Measurements from ENCODE around the gene LRRK1. TPM values are rescaled to one million over a fixed set of nuclear protein-coding genes. Genes with fewer than 3 reads are reported as not detected.
A peak's percentile ranks its signal among the peaks of the same experiment; 100 is the strongest.

The LRRK1 gene
- total RNA-seq, 2 donors from 2014 or later = 18.6 to 20.3 TPM

DNA sequence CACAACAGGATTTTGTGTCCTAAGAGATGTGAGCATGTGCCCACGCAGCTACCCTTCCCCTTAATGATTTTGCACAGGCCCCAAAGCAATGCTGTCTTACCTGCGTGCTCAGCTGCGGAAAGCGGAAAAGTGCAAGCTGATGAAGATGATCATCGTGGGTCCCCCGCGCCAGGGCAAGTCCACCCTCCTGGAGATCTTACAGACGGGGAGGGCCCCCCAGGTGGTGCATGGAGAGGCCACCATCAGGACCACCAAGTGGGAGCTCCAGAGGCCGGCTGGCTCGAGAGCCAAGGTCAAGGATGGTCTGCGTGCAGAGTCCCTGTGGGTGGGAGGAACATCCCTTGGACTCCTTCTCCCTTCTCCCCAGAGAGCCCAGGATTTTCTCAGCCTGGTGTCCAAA lies 103.1 kb downstream of the LRRK1 start:
- no peaks in the 10 kb centered on the region for H3K36me3 ChIP-seq
- no peaks in the 10 kb centered on the region for H3K9me3 ChIP-seq
- DNase-seq (ENCODE audit: low spot score) = no peak
- H3K27me3 ChIP-seq (replicated peaks; ENCODE audit: insufficient read depth) = no peaks in the 10 kb centered on the region
- H3K4me3 ChIP-seq = no peak overlapping the region
- no peak overlapping the region for H3K27ac ChIP-seq
- TF ChIP-seq POLR2AphosphoS5 (IDR thresholded peaks at IDR 0.05) (no peak), POLR2A (IDR thresholded peaks at IDR 0.05) (no peak)
- TF ChIP-seq, protein P1, sequence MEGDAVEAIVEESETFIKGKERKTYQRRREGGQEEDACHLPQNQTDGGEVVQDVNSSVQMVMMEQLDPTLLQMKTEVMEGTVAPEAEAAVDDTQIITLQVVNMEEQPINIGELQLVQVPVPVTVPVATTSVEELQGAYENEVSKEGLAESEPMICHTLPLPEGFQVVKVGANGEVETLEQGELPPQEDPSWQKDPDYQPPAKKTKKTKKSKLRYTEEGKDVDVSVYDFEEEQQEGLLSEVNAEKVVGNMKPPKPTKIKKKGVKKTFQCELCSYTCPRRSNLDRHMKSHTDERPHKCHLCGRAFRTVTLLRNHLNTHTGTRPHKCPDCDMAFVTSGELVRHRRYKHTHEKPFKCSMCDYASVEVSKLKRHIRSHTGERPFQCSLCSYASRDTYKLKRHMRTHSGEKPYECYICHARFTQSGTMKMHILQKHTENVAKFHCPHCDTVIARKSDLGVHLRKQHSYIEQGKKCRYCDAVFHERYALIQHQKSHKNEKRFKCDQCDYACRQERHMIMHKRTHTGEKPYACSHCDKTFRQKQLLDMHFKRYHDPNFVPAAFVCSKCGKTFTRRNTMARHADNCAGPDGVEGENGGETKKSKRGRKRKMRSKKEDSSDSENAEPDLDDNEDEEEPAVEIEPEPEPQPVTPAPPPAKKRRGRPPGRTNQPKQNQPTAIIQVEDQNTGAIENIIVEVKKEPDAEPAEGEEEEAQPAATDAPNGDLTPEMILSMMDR (IDR thresholded peaks at IDR 0.05) = no peak
- intact Hi-C loops (cut with DNase I) = no loop called here
- H3K4me1 ChIP-seq (replicated peaks) = no peaks in the 10 kb centered on the region
- 80% methylated on average over 11 of the region's 11 CpGs for WGBS

- intact Hi-C loops (cut with DNase I) = no loop called here
- H3K9me3 ChIP-seq = no peaks in the 10 kb centered on the region
- H3K27me3 ChIP-seq (replicated peaks; ENCODE audit: insufficient read depth) = no peaks in the 10 kb centered on the region
- 84% methylated on average over 3 of the region's 3 CpGs for WGBS
- H3K4me1 ChIP-seq (replicated peaks) = no peaks in the 10 kb centered on the region
- H3K36me3 ChIP-seq = no peaks in the 10 kb centered on the region
- DNase-seq (ENCODE audit: low spot score) = no peak
- H3K27ac ChIP-seq = peak overlapping the region in 1 of 2 donors; percentile 31
- H3K4me3 ChIP-seq = no peak overlapping the region
- no peak for TF ChIP-seq POLR2AphosphoS5 (IDR thresholded peaks at IDR 0.05)
- no peak for TF ChIP-seq POLR2A (IDR thresholded peaks at IDR 0.05)
- TF ChIP-seq, protein P1 (IDR thresholded peaks at IDR 0.05) = no peak
Observed at GRCh38 chr15:101022876-101023275, 103.7 kb downstream of the LRRK1 start.

DNA sequence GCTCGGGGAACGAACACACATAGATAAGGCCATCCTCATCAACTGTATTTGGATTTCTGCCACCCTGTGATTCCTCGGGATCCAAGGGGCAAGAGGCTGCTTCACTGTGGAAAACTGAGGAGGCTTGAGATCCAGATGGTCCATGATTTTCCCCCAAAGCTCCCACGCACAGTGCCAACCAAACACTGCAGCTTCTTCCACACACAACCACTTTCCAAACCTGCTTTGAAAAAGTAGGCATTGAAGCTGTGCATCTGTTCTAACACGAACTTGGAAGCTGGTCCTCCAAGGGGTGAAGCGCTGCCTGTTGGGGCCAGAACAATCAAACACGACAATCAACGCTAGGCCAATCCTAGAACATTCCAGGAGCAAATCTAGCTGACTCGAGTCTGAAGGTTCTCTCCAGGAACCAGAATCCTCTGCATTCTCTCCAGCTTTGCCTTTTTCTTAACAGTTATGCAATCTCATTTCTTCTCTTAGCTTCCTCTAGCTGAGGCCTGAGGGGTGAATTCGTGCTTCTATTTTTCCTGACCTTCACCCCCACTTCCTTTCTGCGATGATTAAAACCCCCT lies 104.4 kb downstream of the LRRK1 start:
- DNase-seq (ENCODE audit: low spot score) = no peak
- WGBS = 66% methylated on average over 11 of the region's 11 CpGs
- TF ChIP-seq, protein P1 (IDR thresholded peaks at IDR 0.05) = no peak
- TF ChIP-seq POLR2AphosphoS5 (IDR thresholded peaks at IDR 0.05) = no peak
- TF ChIP-seq POLR2A (IDR thresholded peaks at IDR 0.05) = no peak
- no peak overlapping the region for H3K4me3 ChIP-seq
- H3K36me3 ChIP-seq = no peaks in the 10 kb centered on the region
- H3K27me3 ChIP-seq (replicated peaks; ENCODE audit: insufficient read depth) = no peaks in the 10 kb centered on the region
- no peaks in the 10 kb centered on the region for H3K9me3 ChIP-seq
- no peaks in the 10 kb centered on the region for H3K4me1 ChIP-seq (replicated peaks)
- H3K27ac ChIP-seq = peak overlapping the region in 1 of 2 donors; percentile 31
- intact Hi-C loops (cut with DNase I) = no loop called here

GRCh38 chr15:101024073-101024695 lies 105.0 kb downstream of the LRRK1 start:
- 64% methylated on average over 11 of the region's 11 CpGs for WGBS
- no peak for DNase-seq (ENCODE audit: low spot score)
- Histone ChIP-seq H3K4me1 (replicated peaks) (no peaks in the 10 kb centered on the region), H3K27ac (peak overlapping the region; percentile 26 to 29), H3K27me3 (replicated peaks; ENCODE audit: insufficient read depth) (no peaks in the 10 kb centered on the region), H3K4me3 (no peak overlapping the region), H3K36me3 (no peaks in the 10 kb centered on the region), H3K9me3 (no peaks in the 10 kb centered on the region)
- intact Hi-C loops (cut with DNase I) = no loop called here
- no peak for TF ChIP-seq POLR2AphosphoS5 (IDR thresholded peaks at IDR 0.05)
- TF ChIP-seq, protein P1 (IDR thresholded peaks at IDR 0.05) = no peak
- no peak for TF ChIP-seq POLR2A (IDR thresholded peaks at IDR 0.05)

Measured in prostate gland (tissue), 2 donors.